Upper lobe of left lung (tissue), 6 donors: Measurements from ENCODE around the gene RNF111. TPM values are rescaled to one million over a fixed set of nuclear protein-coding genes. Genes with fewer than 3 reads are reported as not detected.

Source experiments
- ATAC-seq, 2 donors: fragments of 200-7000 bp; cut with Tn5 transposase; one replicate each; pipeline ENCODE4 v1.9.1; 2022; ENCODE audit warnings: mild to moderate bottlenecking in 2 of 2, moderate library complexity in 2 of 2; ENCODE audit not compliant: low FRiP score in 2 of 2
- DNase-seq, 2 donors: peaks; one replicate each; pipeline ENCODE4 v3.0.0-alpha.2; 2019 to 2020
- H3K27ac ChIP-seq, 4 donors: fragments of 200-600 bp; sonication (generic); one replicate each; pipeline ENCODE4 v1.5.1; 2016 to 2019
- H3K27me3 ChIP-seq, 4 donors: fragments of 200-600 bp; sonication (generic); one replicate each; pipeline ENCODE4 v1.5.1; 2017 to 2019
- H3K36me3 ChIP-seq, 4 donors: fragments of 200-600 bp; sonication (generic); one replicate each; pipeline ENCODE4 v1.5.1; 2016 to 2019
- H3K4me1 ChIP-seq, 4 donors: fragments of 200-600 bp; sonication (generic); one replicate each; pipeline ENCODE4 v1.5.1; 2018 to 2019
- H3K4me3 ChIP-seq, 4 donors: fragments of 200-600 bp; sonication (generic); one replicate each; pipeline ENCODE4 v1.5.1; 2017 to 2019; ENCODE audit warnings: mild to moderate bottlenecking in 2 of 4, moderate library complexity in 1 of 4
- H3K9me3 ChIP-seq, 4 donors: fragments of 200-600 bp; sonication (generic); one replicate each; pipeline ENCODE4 v1.5.1; 2018 to 2019
- EP300 ChIP-seq, 4 donors: sonication (generic); formaldehyde crosslinking; IDR thresholded peaks; one replicate each; pipeline ENCODE4 v1.5.1; 2017; ENCODE audit warnings: antibody characterized with exemption in 4 of 4, control low read depth in 2 of 4
- POLR2A ChIP-seq, 4 donors: fragments of 450-650 bp; IDR thresholded peaks; one replicate each; pipeline ENCODE4 v1.5.1; 2016 to 2017; ENCODE audit warnings: antibody characterized with exemption in 4 of 4, mild to moderate bottlenecking in 2 of 4
- POLR2AphosphoS5 ChIP-seq, 2 donors: sonication (generic); formaldehyde crosslinking; IDR thresholded peaks; one replicate each; pipeline ENCODE4 v1.5.1; 2017; ENCODE audit warnings: antibody characterized with exemption in 2 of 2
- WGBS, 2 donors: methylation state at CpG; one replicate each; pipeline ENCODE4 v1.1.5; 2017 to 2018; 5-methylcytosine and 5-hydroxymethylcytosine counted together
- total RNA-seq, 6 donors: library from RNA; depleted of rRNA in 4 of 6; stranded (reverse); fragments of >200 nt in 4 of 6; gene quantifications; one replicate each; pipeline versions ENCODE4 v1.1.0 to v1.2.1, GENCODE V29; 2016 to 2021
- TF ChIP-seq, protein P1 (sequence below), 6 experiments: fragments of 450-650 bp in 4 of 6; fragments of 200-600 bp in 2 of 6; sonication (generic) in 2 of 6; IDR thresholded peaks; one replicate each; pipeline ENCODE4 v1.5.1; 2016 to 2019; ENCODE audit warnings: antibody characterized with exemption in 6 of 6
- donor health status: DM: no; HTN: no; CAD: no; lungs with moderate emphysema.
- donor health status: DM: no; HTN: yes; CAD: no; lungs with severe emphysema.

RNF111 gene
- total RNA-seq, 6 donors from 2014 or later, result 16.3 to 41.6 (median 31.8) TPM

DNA sequence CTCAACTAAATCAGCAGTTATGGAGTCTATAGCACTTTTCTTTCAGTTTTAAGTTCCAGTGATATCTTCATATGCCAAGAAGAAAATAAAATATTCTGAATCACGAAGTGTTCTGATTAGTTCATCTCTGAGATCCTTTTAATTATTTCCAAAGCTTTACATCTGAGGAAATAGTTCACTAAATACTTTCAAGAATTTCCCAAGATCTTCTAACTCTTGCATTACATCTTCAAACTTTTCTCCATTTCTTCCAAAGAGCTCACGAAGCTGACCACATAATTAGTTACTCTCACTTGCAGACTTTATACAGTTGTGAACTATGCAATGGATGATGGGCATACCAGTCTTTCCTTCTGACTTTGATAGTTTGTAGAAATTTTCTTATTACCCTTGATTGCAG is 4.2 kb upstream of the RNF111 start:
- DNase-seq (no peak), ATAC-seq (no peak)
- Histone ChIP-seq H3K27ac (no peak overlapping the region), H3K4me3 (no peak overlapping the region), H3K36me3 (no peaks in the 10 kb centered on the region), H3K27me3 (no peaks in the 10 kb centered on the region), H3K4me1 (peaks cover 5 to 16% (median 15%) of the 10 kb centered on the region in 4 donors), H3K9me3 (no peaks in the 10 kb centered on the region)
- 71 to 74% methylated on average over 2 of the region's 2 CpGs for WGBS, 2 donors
- TF ChIP-seq, protein P1, sequence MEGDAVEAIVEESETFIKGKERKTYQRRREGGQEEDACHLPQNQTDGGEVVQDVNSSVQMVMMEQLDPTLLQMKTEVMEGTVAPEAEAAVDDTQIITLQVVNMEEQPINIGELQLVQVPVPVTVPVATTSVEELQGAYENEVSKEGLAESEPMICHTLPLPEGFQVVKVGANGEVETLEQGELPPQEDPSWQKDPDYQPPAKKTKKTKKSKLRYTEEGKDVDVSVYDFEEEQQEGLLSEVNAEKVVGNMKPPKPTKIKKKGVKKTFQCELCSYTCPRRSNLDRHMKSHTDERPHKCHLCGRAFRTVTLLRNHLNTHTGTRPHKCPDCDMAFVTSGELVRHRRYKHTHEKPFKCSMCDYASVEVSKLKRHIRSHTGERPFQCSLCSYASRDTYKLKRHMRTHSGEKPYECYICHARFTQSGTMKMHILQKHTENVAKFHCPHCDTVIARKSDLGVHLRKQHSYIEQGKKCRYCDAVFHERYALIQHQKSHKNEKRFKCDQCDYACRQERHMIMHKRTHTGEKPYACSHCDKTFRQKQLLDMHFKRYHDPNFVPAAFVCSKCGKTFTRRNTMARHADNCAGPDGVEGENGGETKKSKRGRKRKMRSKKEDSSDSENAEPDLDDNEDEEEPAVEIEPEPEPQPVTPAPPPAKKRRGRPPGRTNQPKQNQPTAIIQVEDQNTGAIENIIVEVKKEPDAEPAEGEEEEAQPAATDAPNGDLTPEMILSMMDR (IDR thresholded peaks at IDR 0.05), result no peak
- TF ChIP-seq EP300 (IDR thresholded peaks at IDR 0.05) (no peak), POLR2AphosphoS5 (IDR thresholded peaks at IDR 0.05) (no peak), POLR2A (IDR thresholded peaks at IDR 0.05) (no peak)

DNA sequence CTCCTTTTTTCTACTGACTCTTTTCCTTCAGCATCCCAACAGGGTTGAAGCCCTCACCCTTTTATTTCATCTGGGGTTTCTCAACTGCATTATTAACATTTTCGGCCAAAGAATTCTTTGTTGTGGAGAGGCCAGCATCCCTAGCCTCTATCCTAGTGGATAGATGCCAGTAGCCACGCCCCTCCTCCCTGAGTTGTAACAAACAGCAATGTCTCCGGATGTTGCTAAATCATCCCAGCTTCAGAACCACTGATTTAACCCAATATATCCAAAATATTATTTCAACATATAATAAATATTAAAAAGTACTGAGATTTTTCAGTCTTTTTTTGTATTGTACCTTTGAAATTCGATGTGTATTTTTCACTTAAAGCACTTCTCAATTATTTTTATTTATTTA is 2.0 kb upstream of the RNF111 start:
- no peak overlapping the region for H3K27ac ChIP-seq
- H3K9me3 ChIP-seq, result no peaks in the 10 kb centered on the region
- TF ChIP-seq, protein P1 (IDR thresholded peaks at IDR 0.05), result no peak
- TF ChIP-seq POLR2AphosphoS5 (IDR thresholded peaks at IDR 0.05), result no peak
- TF ChIP-seq EP300 (IDR thresholded peaks at IDR 0.05), result no peak
- no peak for TF ChIP-seq POLR2A (IDR thresholded peaks at IDR 0.05)
- no peaks in the 10 kb centered on the region for H3K27me3 ChIP-seq
- no peaks in the 10 kb centered on the region for H3K36me3 ChIP-seq
- no peak overlapping the region for H3K4me3 ChIP-seq
- H3K4me1 ChIP-seq, result peaks cover 19 to 33% (median 25%) of the 10 kb centered on the region in 4 donors
- DNase-seq (no peak), ATAC-seq (no peak)
- WGBS, 2 donors, result 39 to 45% methylated on average over 4 of the region's 4 CpGs

- no peak for TF ChIP-seq POLR2A (IDR thresholded peaks at IDR 0.05)
- TF ChIP-seq, protein P1 (IDR thresholded peaks at IDR 0.05), result no peak
- TF ChIP-seq POLR2AphosphoS5 (IDR thresholded peaks at IDR 0.05), result no peak
- Histone ChIP-seq H3K36me3 (peaks cover 0 to 2% (median 0%) of the 10 kb centered on the region in 4 donors), H3K4me3 (peak overlapping the region in 3 of 4 donors; percentile 68 to 87 (median 80)), H3K27ac (peak overlapping the region; percentile 91 to 98 (median 92)), H3K4me1 (peaks cover 13 to 29% (median 22%) of the 10 kb centered on the region in 4 donors), H3K27me3 (no peaks in the 10 kb centered on the region), H3K9me3 (no peaks in the 10 kb centered on the region)
- DNase-seq, result no peak
- WGBS, 2 donors, result 11 to 20% methylated on average over 9 of the region's 9 CpGs
- ATAC-seq, result no peak
Measured at GRCh38 chr15:58987036-58987435, 427 bp upstream of the RNF111 start.

DNA sequence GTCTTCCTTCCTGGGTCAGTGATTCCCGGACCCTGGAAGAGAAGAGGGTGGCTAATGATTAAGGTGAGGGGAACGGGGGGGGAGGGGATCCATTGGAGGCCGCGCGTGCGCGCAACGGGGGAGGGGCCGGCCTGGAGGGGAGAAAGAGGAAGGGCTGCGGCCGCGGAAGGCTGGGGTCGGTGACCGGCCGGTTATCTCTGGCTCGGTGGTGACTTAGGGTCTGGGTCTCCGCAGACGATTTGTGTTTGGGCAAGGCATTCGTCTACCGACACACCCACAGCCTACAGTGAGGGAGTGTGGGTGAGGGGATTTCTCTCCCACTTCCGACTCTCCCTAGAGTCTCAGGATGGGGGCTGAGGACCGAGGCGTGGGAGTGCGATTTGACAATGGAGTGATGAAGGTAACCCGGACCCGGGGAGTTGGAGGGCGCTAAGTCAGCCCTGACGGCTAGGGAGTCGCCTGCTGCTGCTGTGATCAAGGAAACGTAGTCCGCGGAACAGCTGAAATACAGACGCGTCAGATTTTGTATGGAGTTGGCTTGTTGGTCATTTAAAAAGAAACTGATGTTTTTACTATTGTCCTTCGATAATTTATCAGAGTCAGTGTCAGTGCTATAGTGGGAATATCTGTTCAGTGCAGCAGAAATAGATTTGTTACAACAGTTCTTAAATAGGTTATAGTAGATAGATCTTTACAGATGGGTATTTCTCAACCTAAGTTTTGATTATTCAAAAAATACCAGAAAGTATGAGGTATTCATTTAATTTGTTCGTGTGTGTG is 733 bp downstream of the RNF111 start:
- TF ChIP-seq POLR2AphosphoS5 (IDR thresholded peaks at IDR 0.05), result no peak
- no peak for TF ChIP-seq POLR2A (IDR thresholded peaks at IDR 0.05)
- no peak for TF ChIP-seq EP300 (IDR thresholded peaks at IDR 0.05)
- TF ChIP-seq, protein P1 (IDR thresholded peaks at IDR 0.05), result no peak
- Histone ChIP-seq H3K27me3 (no peaks in the 10 kb centered on the region), H3K4me3 (peak overlapping the region; percentile 68 to 88 (median 84)), H3K27ac (peak overlapping the region; percentile 91 to 98 (median 92)), H3K36me3 (peaks cover 0 to 10% (median 0%) of the 10 kb centered on the region in 4 donors), H3K9me3 (no peaks in the 10 kb centered on the region), H3K4me1 (peaks cover 13 to 29% (median 22%) of the 10 kb centered on the region in 4 donors)
- peak; percentile 92 to 94 for ATAC-seq
- WGBS, 2 donors, result 1 to 2% methylated on average over 33 to 36 of the region's 36 CpGs
- peak; percentile 76 to 95 for DNase-seq
